Right cardiac atrium (tissue), 5 donors: Measurements from ENCODE around the gene PEX11G. TPM values are rescaled to one million over a fixed set of nuclear protein-coding genes. Genes with fewer than 3 reads are reported as not detected.

Experiments used
- polyA plus RNA-seq: library from polyadenylated mRNA; stranded (reverse); fragments of 200-250 nt; gene quantifications from one replicate; pipeline ENCODE4 v1.2.3, GENCODE V29; 2013
- total RNA-seq, 4 donors: library from RNA; stranded (reverse); fragmentation: NEBNext Ultra II Directional; extraction: Animal tissue kit (Norgen Biotek cat#: 25700); gene quantifications; one replicate each; pipeline ENCODE4 v1.2.1, GENCODE V29; 2021
- donor health status: healthy with polysubstance abuse.
- donor health status: DM: no; HTN: yes; CAD: no.
- donor health status: DM: no; HTN: no; CAD: no.
- donor health status: DM: no; HTN: yes; CAD: no; lungs with severe emphysema.
- donor health status: DM: yes; HTN: yes; CAD: no.

Gene PEX11G
- total and polyA plus RNA-seq, 5 donors = 1.5 to 3.2 (median 2.4) TPM

Other genes starting within 250 kb of the PEX11G start
- 10 to 100 TPM; 48.2 to 58.6 (median 55.8) TPM for gene INSR, start 194.6 kb downstream of the PEX11G start, total RNA-seq
- 17.3 TPM for gene INSR, start 194.6 kb downstream of the PEX11G start, polyA plus RNA-seq
- 10 to 100 TPM in 3 of 4 donors, 1 to 10 TPM in 1; 9.4 to 13.3 (median 11.8) TPM for gene ARHGEF18, start 140.1 kb downstream of the PEX11G start, total RNA-seq
- gene ARHGEF18, start 140.1 kb downstream of the PEX11G start, polyA plus RNA-seq = 7.6 TPM
- gene ZNF358, start 27.1 kb upstream of the PEX11G start, total RNA-seq = 100 to 1,000 TPM; 101 to 120 (median 115) TPM
- 143 TPM for gene ZNF358, start 27.1 kb upstream of the PEX11G start, polyA plus RNA-seq
- gene MCOLN1, start 33.6 kb upstream of the PEX11G start, total RNA-seq = 10 to 100 TPM; 19.5 to 24.4 (median 21.8) TPM
- 20.7 TPM for gene MCOLN1, start 33.6 kb upstream of the PEX11G start, polyA plus RNA-seq
- 10 to 100 TPM; 53.4 to 70.9 (median 65.4) TPM for gene PNPLA6, start 46.7 kb upstream of the PEX11G start, total RNA-seq
- 33.5 TPM for gene PNPLA6, start 46.7 kb upstream of the PEX11G start, polyA plus RNA-seq
- gene CAMSAP3, start 106.8 kb upstream of the PEX11G start, total RNA-seq = under 1 TPM; 0.20 to 0.71 (median 0.38) TPM
- 0.29 TPM for gene CAMSAP3, start 106.8 kb upstream of the PEX11G start, polyA plus RNA-seq
- gene XAB2, start 140.5 kb upstream of the PEX11G start, total RNA-seq = 10 to 100 TPM; 18.9 to 27.3 (median 26.0) TPM
- gene XAB2, start 140.5 kb upstream of the PEX11G start, polyA plus RNA-seq = 19.0 TPM
- 100 to 1,000 TPM; 136 to 194 (median 167) TPM for gene PET100, start 140.8 kb upstream of the PEX11G start, total RNA-seq
- 191 TPM for gene PET100, start 140.8 kb upstream of the PEX11G start, polyA plus RNA-seq
- not detected for gene PCP2, start 144.7 kb upstream of the PEX11G start, total RNA-seq
- 0.34 TPM for gene PCP2, start 144.7 kb upstream of the PEX11G start, polyA plus RNA-seq
- 10 to 100 TPM in 1 of 4 donors, 1 to 10 TPM in 3; 6.8 to 12.1 (median 9.2) TPM for gene STXBP2, start 148.1 kb upstream of the PEX11G start, total RNA-seq
- gene STXBP2, start 148.1 kb upstream of the PEX11G start, polyA plus RNA-seq = 5.0 TPM
- gene RETN, start 180.0 kb upstream of the PEX11G start, total RNA-seq = 1 to 10 TPM in 1 of 4 donors, under 1 TPM in 2, not detected in 1; 0.49 to 1.7 (median 0.78) TPM
- gene RETN, start 180.0 kb upstream of the PEX11G start, polyA plus RNA-seq = 7.2 TPM
- under 1 TPM; 0.17 to 0.85 (median 0.47) TPM for gene MCEMP1, start 188.1 kb upstream of the PEX11G start, total RNA-seq
- gene MCEMP1, start 188.1 kb upstream of the PEX11G start, polyA plus RNA-seq = 0.50 TPM
- 100 to 1,000 TPM in 1 of 4 donors, 10 to 100 TPM in 3; 94.8 to 121 (median 97.1) TPM for gene TRAPPC5, start 191.8 kb upstream of the PEX11G start, total RNA-seq
- 93.4 TPM for gene TRAPPC5, start 191.8 kb upstream of the PEX11G start, polyA plus RNA-seq
- not detected for gene FCER2, start 213.1 kb upstream of the PEX11G start, total RNA-seq
- 0.09 TPM for gene FCER2, start 213.1 kb upstream of the PEX11G start, polyA plus RNA-seq
- gene CLEC4G, start 243.1 kb upstream of the PEX11G start, total RNA-seq = 1 to 10 TPM in 2 of 4 donors, under 1 TPM in 2; 0.54 to 1.6 (median 1.1) TPM
- gene CLEC4G, start 243.1 kb upstream of the PEX11G start, polyA plus RNA-seq = 0.32 TPM